ENCODE data around the gene B9D2. TPM values are rescaled to one million over a fixed set of nuclear protein-coding genes. Genes with fewer than 3 reads are reported as not detected.

B9D2 gene
- total RNA-seq, 1 donor from 2014 or later, result 6.3 TPM

Other genes with a start within 250 kb of the B9D2 start
- gene CYP2F1, start 249.7 kb downstream of the B9D2 start, total RNA-seq, result not detected in 2 replicates
- 0.70 and 1.0 TPM in 2 replicates for gene CYP2S1, start 170.9 kb downstream of the B9D2 start, total RNA-seq
- 0.19 and 0.70 TPM in 2 replicates for gene AXL, start 144.9 kb downstream of the B9D2 start, total RNA-seq
- 256 and 258 TPM in 2 replicates for gene HNRNPUL1, start 99.8 kb downstream of the B9D2 start, total RNA-seq
- gene CCDC97, start 54.0 kb downstream of the B9D2 start, total RNA-seq, result 30.4 and 30.7 TPM in 2 replicates
- gene TGFB1, start 10.2 kb downstream of the B9D2 start, total RNA-seq, result 125 and 127 TPM in 2 replicates
- gene TMEM91, start 12.4 kb upstream of the B9D2 start, total RNA-seq, result 4.2 and 5.8 TPM in 2 replicates
- 65.8 and 69.2 TPM in 2 replicates for gene EXOSC5, start 33.2 kb upstream of the B9D2 start, total RNA-seq
- gene BCKDHA, start 33.7 kb upstream of the B9D2 start, total RNA-seq, result 11.4 and 20.1 TPM in 2 replicates
- 0.37 and 0.83 TPM in 2 replicates for gene B3GNT8, start 63.2 kb upstream of the B9D2 start, total RNA-seq
- 52.6 and 58.7 TPM in 2 replicates for gene DMAC2, start 75.8 kb upstream of the B9D2 start, total RNA-seq
- not detected in 2 replicates for gene ERICH4, start 79.0 kb upstream of the B9D2 start, total RNA-seq
- gene CEACAM21, start 212.0 kb upstream of the B9D2 start, total RNA-seq, result 31.1 and 32.8 TPM in 2 replicates